A673 (cell line): ENCODE data around the gene FRAS1. TPM values are rescaled to one million over a fixed set of nuclear protein-coding genes. Genes with fewer than 3 reads are reported as not detected.

Experiments
- BruUV-seq: library from RNA; stranded (reverse); fragments of 400-500 nt; replicated peaks from 2 replicates; lab custom pipeline; 2021; lab: Mats Ljungman, UMichigan
- CTCF ChIA-PET: fragments of 300-600 bp; sonication (Branson Sonifier 250); formaldehyde crosslinking; loops from one replicate; lab custom pipeline; 2022; ENCODE audit warnings: antibody characterized with exemption; lab: Charles Lee
- POLR2A ChIA-PET: fragments of 300-600 bp; sonication (Branson Sonifier 250); formaldehyde crosslinking; loops from one replicate; lab custom pipeline; 2022; ENCODE audit warnings: antibody characterized with exemption; ENCODE audit not compliant: low non-redundant PET; lab: Charles Lee
- DNase-seq: peaks from one replicate; pipeline ENCODE4 v3.0.0-alpha.2; 2015; ENCODE audit warnings: low spot score
- H3K27ac ChIP-seq: fragments of 200-600 bp; sonication (generic); 2 replicates; pipeline ENCODE4 v1.5.1; 2016; ENCODE audit warnings: mixed run types, low read depth, mild to moderate bottlenecking, mixed read lengths, antibody characterized with exemption, low read length; ENCODE audit not compliant: poor library complexity, severe bottlenecking
- H3K27me3 ChIP-seq: fragments of 200-600 bp; sonication (generic); replicated peaks from 2 replicates; pipeline ENCODE4 v1.6.1; 2017; ENCODE audit warnings: mixed run types, low read depth, mild to moderate bottlenecking, mixed read lengths, antibody characterized with exemption, low read length; ENCODE audit not compliant: insufficient read depth, poor library complexity
- H3K36me3 ChIP-seq: fragments of 200-600 bp; sonication (generic); 2 replicates; pipeline ENCODE4 v1.6.1; 2016; ENCODE audit warnings: mixed run types, mild to moderate bottlenecking, mixed read lengths, antibody characterized with exemption, low read length; ENCODE audit not compliant: insufficient read depth, poor library complexity, severe bottlenecking
- H3K4me1 ChIP-seq: fragments of 200-600 bp; sonication (generic); 2 replicates; pipeline ENCODE4 v1.6.1; 2017; ENCODE audit warnings: mixed run types, mild to moderate bottlenecking, mixed read lengths, antibody characterized with exemption, low read length; ENCODE audit not compliant: insufficient read depth, poor library complexity, severe bottlenecking
- H3K4me3 ChIP-seq: fragments of 200-600 bp; sonication (generic); 2 replicates; pipeline ENCODE4 v1.5.1; 2016; ENCODE audit warnings: low read depth, mixed run types, mild to moderate bottlenecking, mixed read lengths, low read length; ENCODE audit not compliant: poor library complexity, severe bottlenecking
- H3K9me3 ChIP-seq: fragments of 200-600 bp; sonication (generic); 2 replicates; pipeline ENCODE4 v1.6.1; 2016; ENCODE audit warnings: mixed run types, low read depth, mild to moderate bottlenecking, mixed read lengths, antibody characterized with exemption, low read length; ENCODE audit not compliant: poor library complexity, severe bottlenecking
- EZH2 ChIP-seq: fragments of 200-600 bp; sonication (generic); IDR thresholded peaks from 2 replicates; pipeline ENCODE4 v1.6.1; 2017; ENCODE audit warnings: borderline replicate concordance, low read depth, mild to moderate bottlenecking, mixed read lengths, antibody characterized with exemption, low read length; ENCODE audit not compliant: poor library complexity, severe bottlenecking
- intact Hi-C: fragments of 100-400 bp; cut with micrococcal nuclease; formaldehyde crosslinking; loops from one replicate; pipeline ENCODE4 v1.10.0; 2022; ENCODE audit not compliant: unreplicated experiment
- total RNA-seq: library from RNA; stranded (reverse); gene quantifications from 2 replicates; pipeline ENCODE4 v1.2.3, GENCODE V29; 2021
- TF ChIP-seq, protein P1 (sequence below): fragments of 300-800, 200-600 bp; sonication (generic); conservative IDR thresholded peaks from 2 replicates; pipeline ENCODE4 v1.5.1; 2017; ENCODE audit warnings: low read depth, mild to moderate bottlenecking, antibody characterized with exemption, low read length, moderate library complexity, mixed read lengths

The FRAS1 gene
- total RNA-seq, 1 experiment from 2014 or later = 0.06 TPM

DNA sequence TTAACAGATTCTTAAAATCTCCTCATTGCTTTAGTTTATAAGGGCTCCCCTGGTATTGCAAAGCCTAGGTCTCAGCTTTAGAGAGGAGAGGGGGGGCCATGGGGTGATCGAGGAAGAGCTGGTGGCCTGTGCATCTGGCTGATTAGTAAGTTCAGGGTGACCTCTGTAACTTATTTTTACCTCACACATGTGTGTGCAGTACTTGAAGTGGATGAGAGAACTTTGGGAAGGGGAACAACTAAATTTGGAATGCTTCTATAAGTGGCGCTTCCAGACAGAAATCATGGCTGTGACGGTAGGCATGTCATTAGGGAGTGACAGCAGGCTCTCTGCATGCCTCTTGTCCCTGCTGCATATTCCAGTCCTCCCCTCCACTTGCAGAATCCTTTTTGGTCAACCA, 41.9 kb downstream of the FRAS1 start:
- Histone ChIP-seq H3K4me3 (no peak overlapping the region), H3K27me3 (no peaks in the 10 kb centered on the region), H3K9me3 (no peaks in the 10 kb centered on the region), H3K36me3 (no peaks in the 10 kb centered on the region), H3K4me1 (no peaks in the 10 kb centered on the region), H3K27ac (no peak overlapping the region)
- CTCF ChIA-PET = no interaction called here
- intact Hi-C loops = no loop called here
- POLR2A ChIA-PET = no interaction called here
- BruUV-seq = no TSS peak
- no peak for DNase-seq
- TF ChIP-seq, protein P1, sequence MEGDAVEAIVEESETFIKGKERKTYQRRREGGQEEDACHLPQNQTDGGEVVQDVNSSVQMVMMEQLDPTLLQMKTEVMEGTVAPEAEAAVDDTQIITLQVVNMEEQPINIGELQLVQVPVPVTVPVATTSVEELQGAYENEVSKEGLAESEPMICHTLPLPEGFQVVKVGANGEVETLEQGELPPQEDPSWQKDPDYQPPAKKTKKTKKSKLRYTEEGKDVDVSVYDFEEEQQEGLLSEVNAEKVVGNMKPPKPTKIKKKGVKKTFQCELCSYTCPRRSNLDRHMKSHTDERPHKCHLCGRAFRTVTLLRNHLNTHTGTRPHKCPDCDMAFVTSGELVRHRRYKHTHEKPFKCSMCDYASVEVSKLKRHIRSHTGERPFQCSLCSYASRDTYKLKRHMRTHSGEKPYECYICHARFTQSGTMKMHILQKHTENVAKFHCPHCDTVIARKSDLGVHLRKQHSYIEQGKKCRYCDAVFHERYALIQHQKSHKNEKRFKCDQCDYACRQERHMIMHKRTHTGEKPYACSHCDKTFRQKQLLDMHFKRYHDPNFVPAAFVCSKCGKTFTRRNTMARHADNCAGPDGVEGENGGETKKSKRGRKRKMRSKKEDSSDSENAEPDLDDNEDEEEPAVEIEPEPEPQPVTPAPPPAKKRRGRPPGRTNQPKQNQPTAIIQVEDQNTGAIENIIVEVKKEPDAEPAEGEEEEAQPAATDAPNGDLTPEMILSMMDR = no peak
- TF ChIP-seq EZH2 = no peak

DNA sequence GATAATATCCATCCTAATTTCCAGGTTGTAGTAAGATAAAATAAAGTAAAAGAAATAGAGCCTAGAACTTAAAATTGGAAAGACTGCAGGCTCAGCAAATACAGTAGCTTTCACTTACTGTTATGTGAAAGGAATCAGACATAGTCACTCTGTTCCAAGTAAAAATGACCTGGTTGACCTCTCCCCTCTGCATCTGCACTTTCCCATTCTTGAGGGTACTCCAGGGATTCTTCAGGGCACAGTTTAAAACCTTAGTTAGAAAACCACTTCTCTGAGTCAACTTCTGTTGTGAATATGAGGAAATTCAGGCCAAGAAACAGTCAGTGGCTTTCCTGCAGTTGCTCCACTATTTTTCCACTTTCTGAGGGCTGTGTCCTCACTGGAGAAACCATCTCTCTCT, 42.9 kb downstream of the FRAS1 start:
- CTCF ChIA-PET = no interaction called here
- no peak for TF ChIP-seq EZH2
- TF ChIP-seq, protein P1 = no peak
- Histone ChIP-seq H3K9me3 (no peaks in the 10 kb centered on the region), H3K27me3 (no peaks in the 10 kb centered on the region), H3K27ac (no peak overlapping the region), H3K4me3 (no peak overlapping the region), H3K4me1 (no peaks in the 10 kb centered on the region), H3K36me3 (no peaks in the 10 kb centered on the region)
- no peak for DNase-seq
- intact Hi-C loops = no loop called here
- BruUV-seq = no TSS peak
- POLR2A ChIA-PET = no interaction called here

DNA sequence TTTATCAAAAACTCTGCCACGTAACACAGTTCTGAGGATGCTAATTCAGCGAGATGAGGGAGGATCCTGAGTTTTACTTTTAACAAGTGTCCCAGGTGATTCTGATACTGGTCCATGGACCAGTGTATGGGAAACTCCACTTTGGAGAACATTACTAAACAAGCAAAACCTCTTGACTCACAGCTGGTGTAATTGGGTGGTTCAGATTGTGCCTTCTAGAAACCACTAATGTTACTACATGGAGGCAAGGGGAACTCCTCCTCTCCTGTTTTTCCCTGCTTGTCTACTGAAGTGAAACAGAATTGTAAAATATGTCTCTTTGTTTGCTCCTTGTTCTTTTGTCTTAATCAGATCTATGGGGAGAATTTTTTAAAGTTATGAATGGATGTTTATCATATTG, 62.6 kb downstream of the FRAS1 start:
- CTCF ChIA-PET = no interaction called here
- POLR2A ChIA-PET = no interaction called here
- no TSS peak for BruUV-seq
- no peaks in the 10 kb centered on the region for H3K9me3 ChIP-seq
- no peaks in the 10 kb centered on the region for H3K27me3 ChIP-seq
- H3K27ac ChIP-seq = no peak overlapping the region
- H3K4me3 ChIP-seq = no peak overlapping the region
- no peaks in the 10 kb centered on the region for H3K36me3 ChIP-seq
- DNase-seq = no peak
- TF ChIP-seq, protein P1 = no peak
- TF ChIP-seq EZH2 = no peak
- intact Hi-C loops = no loop called here
- H3K4me1 ChIP-seq = no peaks in the 10 kb centered on the region
